ENCODE results near the gene EPC1. TPM values are rescaled to one million over a fixed set of nuclear protein-coding genes. Genes with fewer than 3 reads are reported as not detected.
"Not testable (repeated sequence)": the region's sequence is repeated elsewhere in the genome, so short reads cannot be mapped to it uniquely, and the experiment has no call there.

EPC1 gene
- total and polyA plus RNA-seq, 3 experiments from 2014 or later, result 40.9 to 45.3 (median 41.3) TPM

GRCh38 chr10:32256613-32257437, 90.1 kb downstream of the EPC1 start:
- Mint-ChIP-seq H3K27ac (no peak overlapping the region), H3K4me1 (peaks cover 7 to 8% (median 8%) of the 10 kb centered on the region in 3 donors), H3K27me3 (no peaks in the 10 kb centered on the region), H3K9me3 (no peaks in the 10 kb centered on the region), H3K36me3 (no peaks in the 10 kb centered on the region), H3K4me3 (peak overlapping the region in 1 of 7 donors; percentile 10)
- Histone ChIP-seq H3K27me3 (ENCODE audit: insufficient read depth, low read length, poor library complexity, severe bottlenecking) (no peaks in the 10 kb centered on the region), H3K36me3 (ENCODE audit: insufficient read depth, low read length) (no peaks in the 10 kb centered on the region), H3K4me3 (ENCODE audit: low read length) (no peak overlapping the region), H3K4me1 (ENCODE audit: insufficient read depth, low read length) (peaks cover 7% of the 10 kb centered on the region), H3K27ac (ENCODE audit: low read depth, low read length) (no peak overlapping the region), H3K9me3 (ENCODE audit: low read length) (no peaks in the 10 kb centered on the region)
- ChIA-PET CTCF (interaction anchor here (0.6 to 3.7 kb wide), 16 partner anchors 11 to 752 kb away, joined by 3 to 24 read pairs (median 4); no protein-coding TSS in a partner anchor), POLR2A (interaction anchor here (0.6 kb wide), 1 partner anchor 108 kb away, joined by 3 read pairs; no protein-coding TSS in a partner anchor)
- peak; percentile 41 to 77 (median 55) for DNase-seq

GRCh38 chr10:32253821-32254220, 93.1 kb downstream of the EPC1 start:
- Histone ChIP-seq H3K27me3 (ENCODE audit: insufficient read depth, low read length, poor library complexity, severe bottlenecking) (no peaks in the 10 kb centered on the region), H3K27ac (ENCODE audit: low read depth, low read length) (no peak overlapping the region), H3K36me3 (ENCODE audit: insufficient read depth, low read length) (no peaks in the 10 kb centered on the region), H3K9me3 (ENCODE audit: low read length) (no peaks in the 10 kb centered on the region), H3K4me3 (ENCODE audit: low read length) (no peak overlapping the region), H3K4me1 (ENCODE audit: insufficient read depth, low read length) (peaks cover 7% of the 10 kb centered on the region)
- Mint-ChIP-seq H3K27me3 (no peaks in the 10 kb centered on the region), H3K9me3 (no peaks in the 10 kb centered on the region), H3K4me3 (no peak overlapping the region), H3K4me1 (peaks cover 8 to 11% (median 10%) of the 10 kb centered on the region in 3 donors), H3K36me3 (no peaks in the 10 kb centered on the region), H3K27ac (peak overlapping the region in 1 of 8 donors; percentile 90)
- ChIA-PET CTCF (interaction anchor here (1.1 to 1.4 kb wide), 3 partner anchors 92 to 124 kb away, joined by 3 read pairs; no protein-coding TSS in a partner anchor), POLR2A (no interaction called here)
- no peak for DNase-seq

GRCh38 chr10:32253276-32253675, 93.7 kb downstream of the EPC1 start:
- Mint-ChIP-seq H3K4me1 (peaks cover 8 to 11% (median 10%) of the 10 kb centered on the region in 3 donors), H3K4me3 (no peak overlapping the region), H3K27ac (peak overlapping the region in 2 of 8 donors; percentile 12 to 23), H3K9me3 (no peaks in the 10 kb centered on the region), H3K27me3 (no peaks in the 10 kb centered on the region), H3K36me3 (no peaks in the 10 kb centered on the region)
- H3K27me3 ChIP-seq (ENCODE audit: insufficient read depth, low read length, poor library complexity, severe bottlenecking), result no peaks in the 10 kb centered on the region
- no peaks in the 10 kb centered on the region for H3K9me3 ChIP-seq (ENCODE audit: low read length)
- H3K36me3 ChIP-seq (ENCODE audit: insufficient read depth, low read length), result no peaks in the 10 kb centered on the region
- ChIA-PET POLR2A (no interaction called here), CTCF (interaction anchor here (1.1 to 1.4 kb wide), 2 partner anchors 93 to 115 kb away, joined by 3 read pairs; no protein-coding TSS in a partner anchor)
- DNase-seq, result no peak
- peaks cover 7% of the 10 kb centered on the region for H3K4me1 ChIP-seq (ENCODE audit: insufficient read depth, low read length)
- H3K27ac ChIP-seq (ENCODE audit: low read depth, low read length), result no peak overlapping the region
- H3K4me3 ChIP-seq (ENCODE audit: low read length), result no peak overlapping the region

GRCh38 chr10:32250489-32250888, 96.5 kb downstream of the EPC1 start:
- not testable (repeated sequence) for DNase-seq; H3K27me3 Mint-ChIP-seq; H3K4me1 Mint-ChIP-seq; H3K36me3 ChIP-seq (ENCODE audit: insufficient read depth, low read length); H3K27me3 ChIP-seq (ENCODE audit: insufficient read depth, low read length, poor library complexity, severe bottlenecking); H3K9me3 Mint-ChIP-seq; H3K4me3 ChIP-seq (ENCODE audit: low read length); H3K27ac ChIP-seq (ENCODE audit: low read depth, low read length); H3K36me3 Mint-ChIP-seq; H3K9me3 ChIP-seq (ENCODE audit: low read length); H3K4me1 ChIP-seq (ENCODE audit: insufficient read depth, low read length)
- ChIA-PET POLR2A (interaction anchor here (0.6 to 0.7 kb wide), 2 partner anchors 106 to 128 kb away, joined by 4 read pairs; no protein-coding TSS in a partner anchor), CTCF (interaction anchor here (1.0 to 2.3 kb wide), 2 partner anchors 23 to 96 kb away, joined by 3 to 7 read pairs; no protein-coding TSS in a partner anchor)
- Mint-ChIP-seq H3K4me3 (peak overlapping the region in 1 of 7 donors; percentile 47), H3K27ac (peak overlapping the region in 6 of 8 donors; percentile 11 to 91 (median 56))

- H3K36me3 Mint-ChIP-seq, result peaks cover 0 to 4% (median 0%) of the 10 kb centered on the region in 3 donors
- no peak overlapping the region for H3K27ac ChIP-seq (ENCODE audit: low read depth, low read length)
- no peak overlapping the region for H3K4me3 ChIP-seq (ENCODE audit: low read length)
- POLR2A ChIA-PET, result no interaction called here
- H3K27ac Mint-ChIP-seq, result no peak overlapping the region
- no peak overlapping the region for H3K4me3 Mint-ChIP-seq
- no peaks in the 10 kb centered on the region for H3K9me3 ChIP-seq (ENCODE audit: low read length)
- H3K9me3 Mint-ChIP-seq, result no peaks in the 10 kb centered on the region
- peaks cover 0 to 12% of the 10 kb centered on the region in 2 donors for H3K27me3 Mint-ChIP-seq
- H3K27me3 ChIP-seq (ENCODE audit: insufficient read depth, low read length, poor library complexity, severe bottlenecking), result no peaks in the 10 kb centered on the region
- CTCF ChIA-PET, result interaction anchor here (1.5 to 3.2 kb wide), 2 partner anchors 9 to 50 kb away, joined by 3 to 11 read pairs; no protein-coding TSS in a partner anchor
- no peaks in the 10 kb centered on the region for H3K36me3 ChIP-seq (ENCODE audit: insufficient read depth, low read length)
- DNase-seq, result no peak
- H3K4me1 Mint-ChIP-seq, result peaks cover 3 to 5% (median 4%) of the 10 kb centered on the region in 3 donors
- no peaks in the 10 kb centered on the region for H3K4me1 ChIP-seq (ENCODE audit: insufficient read depth, low read length)
Observed at GRCh38 chr10:32246685-32247084, 100.3 kb downstream of the EPC1 start.

- no peaks in the 10 kb centered on the region for H3K27me3 ChIP-seq (ENCODE audit: insufficient read depth, low read length, poor library complexity, severe bottlenecking)
- ChIA-PET POLR2A (no interaction called here), CTCF (interaction anchor here (1.5 to 3.2 kb wide), 2 partner anchors 10 to 51 kb away, joined by 3 to 11 read pairs; no protein-coding TSS in a partner anchor)
- Mint-ChIP-seq H3K4me1 (peaks cover 3 to 5% (median 4%) of the 10 kb centered on the region in 3 donors), H3K27me3 (peaks cover 0 to 12% of the 10 kb centered on the region in 2 donors), H3K9me3 (no peaks in the 10 kb centered on the region), H3K36me3 (peaks cover 0 to 4% (median 0%) of the 10 kb centered on the region in 3 donors), H3K27ac (no peak overlapping the region), H3K4me3 (no peak overlapping the region)
- H3K27ac ChIP-seq (ENCODE audit: low read depth, low read length), result no peak overlapping the region
- no peaks in the 10 kb centered on the region for H3K36me3 ChIP-seq (ENCODE audit: insufficient read depth, low read length)
- H3K4me1 ChIP-seq (ENCODE audit: insufficient read depth, low read length), result no peaks in the 10 kb centered on the region
- H3K9me3 ChIP-seq (ENCODE audit: low read length), result no peaks in the 10 kb centered on the region
- H3K4me3 ChIP-seq (ENCODE audit: low read length), result no peak overlapping the region
- no peak for DNase-seq
Observed at GRCh38 chr10:32245760-32246159, 101.2 kb downstream of the EPC1 start.

GRCh38 chr10:32244421-32245207, 102.3 kb downstream of the EPC1 start:
- H3K4me1 ChIP-seq (ENCODE audit: insufficient read depth, low read length), result no peaks in the 10 kb centered on the region
- H3K4me1 Mint-ChIP-seq, result peaks cover 0 to 4% (median 3%) of the 10 kb centered on the region in 3 donors
- H3K27ac Mint-ChIP-seq, result no peak overlapping the region
- no peaks in the 10 kb centered on the region for H3K9me3 Mint-ChIP-seq
- H3K4me3 ChIP-seq (ENCODE audit: low read length), result no peak overlapping the region
- no peaks in the 10 kb centered on the region for H3K9me3 ChIP-seq (ENCODE audit: low read length)
- no peaks in the 10 kb centered on the region for H3K27me3 ChIP-seq (ENCODE audit: insufficient read depth, low read length, poor library complexity, severe bottlenecking)
- CTCF ChIA-PET, result interaction anchor here (3.2 kb wide), 1 partner anchor 11 kb away, joined by 11 read pairs; no protein-coding TSS in a partner anchor
- H3K36me3 ChIP-seq (ENCODE audit: insufficient read depth, low read length), result no peaks in the 10 kb centered on the region
- no peak for DNase-seq
- no peak overlapping the region for H3K27ac ChIP-seq (ENCODE audit: low read depth, low read length)
- H3K4me3 Mint-ChIP-seq, result no peak overlapping the region
- H3K36me3 Mint-ChIP-seq, result peaks cover 0 to 4% (median 0%) of the 10 kb centered on the region in 3 donors
- POLR2A ChIA-PET, result no interaction called here
- H3K27me3 Mint-ChIP-seq, result peaks cover 0 to 12% of the 10 kb centered on the region in 2 donors
